Measurements from ENCODE around the gene LYL1.

- TF ChIP-seq EZH2phosphoT487 (IDR thresholded peaks at IDR 0.05; ENCODE audit: insufficient read depth, low read depth) (no peak), EZH2 (IDR thresholded peaks at IDR 0.05; ENCODE audit: insufficient read depth, poor library complexity, severe bottlenecking) (no peak)
Observed at GRCh38 chr19:13134626-13135025, 32.0 kb upstream of the LYL1 start.

Measured in GM23248 (cell line).